Neural progenitor cell (in vitro differentiated cells): ENCODE results near the gene USP15. TPM values are rescaled to one million over a fixed set of nuclear protein-coding genes. Genes with fewer than 3 reads are reported as not detected.

ENCODE experiments used
- DNase-seq: peaks from one replicate; pipeline ENCODE4 v3.0.0-alpha.2; 2016; ENCODE audit warnings: low spot score
- H2AFZ ChIP-seq: fragments of 200-600 bp; sonication (generic); replicated peaks from 2 replicates; pipeline ENCODE4 v1.6.1; 2016; ENCODE audit warnings: antibody characterized with exemption
- H3F3A ChIP-seq: fragments of 200-600 bp; sonication (generic); 2 replicates; pipeline ENCODE4 v1.6.1; 2016; ENCODE audit warnings: antibody characterized with exemption, low read depth
- H3K27ac ChIP-seq: fragments of 200-600 bp; sonication (generic); 2 replicates; pipeline ENCODE4 v1.5.1; 2016; ENCODE audit warnings: mild to moderate bottlenecking
- H3K27me3 ChIP-seq: fragments of 200-600 bp; sonication (generic); 2 replicates; pipeline ENCODE4 v1.6.1; 2016; ENCODE audit warnings: mild to moderate bottlenecking, moderate library complexity
- H3K36me3 ChIP-seq: fragments of 200-600 bp; sonication (generic); 2 replicates; pipeline ENCODE4 v1.5.1; 2016
- H3K4me1 ChIP-seq: fragments of 200-600 bp; sonication (generic); 2 replicates; pipeline ENCODE4 v1.6.1; 2016; ENCODE audit warnings: mixed run types
- H3K4me2 ChIP-seq: fragments of 200-600 bp; sonication (generic); 2 replicates; pipeline ENCODE4 v1.6.1; 2016
- H3K4me3 ChIP-seq: fragments of 200-600 bp; sonication (generic); 2 replicates; pipeline ENCODE4 v1.5.1; 2016
- H3K79me2 ChIP-seq: fragments of 200-600 bp; sonication (generic); 2 replicates; pipeline ENCODE4 v1.6.1; 2016; ENCODE audit warnings: low read depth
- H3K9ac ChIP-seq: fragments of 200-600 bp; sonication (generic); 2 replicates; pipeline ENCODE4 v1.6.1; 2016
- H3K9me3 ChIP-seq: fragments of 200-600 bp; sonication (generic); 2 replicates; pipeline ENCODE4 v1.5.1; 2016; ENCODE audit warnings: low read depth
- H4K20me1 ChIP-seq: fragments of 200-600 bp; sonication (generic); 2 replicates; pipeline ENCODE4 v1.6.1; 2016; ENCODE audit warnings: low read depth
- H3K27ac Mint-ChIP-seq: 3 replicates; pipeline ENCODE4 v1.8.0; 2021; ENCODE audit warnings: mixed read lengths
- H3K27me3 Mint-ChIP-seq: 2 replicates; pipeline ENCODE4 v1.8.0; 2022; ENCODE audit warnings: low read depth, mild to moderate bottlenecking, inconsistent platforms, moderate library complexity, mixed read lengths; ENCODE audit not compliant: insufficient read depth
- H3K36me3 Mint-ChIP-seq: 3 replicates; pipeline ENCODE4 v1.8.0; 2021; ENCODE audit warnings: mixed read lengths
- H3K4me1 Mint-ChIP-seq: 3 replicates; pipeline ENCODE4 v1.8.0; 2021; ENCODE audit warnings: mixed read lengths
- H3K4me3 Mint-ChIP-seq: 3 replicates; pipeline ENCODE4 v1.8.0; 2021; ENCODE audit warnings: mild to moderate bottlenecking, moderate library complexity, mixed read lengths
- H3K9me3 Mint-ChIP-seq: 3 replicates; pipeline ENCODE4 v1.8.0; 2020; ENCODE audit warnings: mixed read lengths
- CTCF ChIP-seq: fragments of 200-600 bp; sonication (generic); IDR thresholded peaks from 2 replicates; pipeline ENCODE4 v1.5.1; 2017; ENCODE audit warnings: antibody characterized with exemption, mild to moderate bottlenecking
- EZH2 ChIP-seq: fragments of 200-600 bp; sonication (generic); IDR thresholded peaks from 2 replicates; pipeline ENCODE4 v1.6.1; 2017; ENCODE audit warnings: antibody characterized with exemption, mild to moderate bottlenecking, moderate library complexity
- EZH2phosphoT487 ChIP-seq: fragments of 200-600 bp; sonication (generic); IDR thresholded peaks from 2 replicates; pipeline ENCODE4 v1.6.1; 2017; ENCODE audit warnings: antibody characterized with exemption
- total RNA-seq: library from RNA; depleted of rRNA; stranded (reverse); fragments of >200 nt; gene quantifications from 2 replicates; pipeline ENCODE4 v1.2.3, GENCODE V29; 2015; ENCODE audit warnings: low replicate concordance

USP15 gene
- total RNA-seq, 1 donor from 2014 or later = 36.0 TPM

- Mint-ChIP-seq H3K9me3 (no peaks in the 10 kb centered on the region), H3K4me1 (no peaks in the 10 kb centered on the region)
- DNase-seq = no peak
Observed at GRCh38 chr12:62323386-62323785, 63.2 kb downstream of the USP15 start.

GRCh38 chr12:62328296-62328921 is 68.2 kb downstream of the USP15 start:
- no peaks in the 10 kb centered on the region for H3K27me3 ChIP-seq
- peaks cover 1% of the 10 kb centered on the region for H3K36me3 Mint-ChIP-seq
- no peaks in the 10 kb centered on the region for H3K27me3 Mint-ChIP-seq
- H3K9ac ChIP-seq = no peak overlapping the region
- no peaks in the 10 kb centered on the region for H3K36me3 ChIP-seq
- H3K4me3 ChIP-seq = no peak overlapping the region
- H2AFZ ChIP-seq = no peak overlapping the region
- TF ChIP-seq EZH2phosphoT487 (no peak), CTCF (no peak), EZH2 (no peak)
- no peak for DNase-seq
- H3K27ac Mint-ChIP-seq = no peak overlapping the region
- H3K27ac ChIP-seq = no peak overlapping the region
- no peaks in the 10 kb centered on the region for H3F3A ChIP-seq
- no peak overlapping the region for H3K4me3 Mint-ChIP-seq
- H4K20me1 ChIP-seq = no peaks in the 10 kb centered on the region
- no peaks in the 10 kb centered on the region for H3K9me3 Mint-ChIP-seq
- no peak overlapping the region for H3K4me2 ChIP-seq
- no peaks in the 10 kb centered on the region for H3K9me3 ChIP-seq
- H3K4me1 ChIP-seq = no peaks in the 10 kb centered on the region
- no peaks in the 10 kb centered on the region for H3K4me1 Mint-ChIP-seq
- no peaks in the 10 kb centered on the region for H3K79me2 ChIP-seq

More at GRCh38 chr12:62323386-62323785, 63.2 kb downstream of the USP15 start:
- H3K27me3 ChIP-seq = no peaks in the 10 kb centered on the region
- Mint-ChIP-seq H3K4me3 (no peak overlapping the region), H3K36me3 (peaks cover 26% of the 10 kb centered on the region), H3K27ac (no peak overlapping the region), H3K27me3 (no peaks in the 10 kb centered on the region)
- H3K4me2 ChIP-seq = no peak overlapping the region
- no peak overlapping the region for H3K4me3 ChIP-seq
- no peak overlapping the region for H3K27ac ChIP-seq
- no peak overlapping the region for H2AFZ ChIP-seq
- H3F3A ChIP-seq = no peaks in the 10 kb centered on the region
- H3K4me1 ChIP-seq = no peaks in the 10 kb centered on the region
- H3K36me3 ChIP-seq = no peaks in the 10 kb centered on the region
- H3K9ac ChIP-seq = no peak overlapping the region
- H3K9me3 ChIP-seq = no peaks in the 10 kb centered on the region
- H3K79me2 ChIP-seq = no peaks in the 10 kb centered on the region
- TF ChIP-seq EZH2 = no peak
- H4K20me1 ChIP-seq = no peaks in the 10 kb centered on the region

GRCh38 chr12:62331306-62331705 is 71.1 kb downstream of the USP15 start:
- H4K20me1 ChIP-seq = no peaks in the 10 kb centered on the region
- Mint-ChIP-seq H3K4me3 (no peak overlapping the region), H3K27ac (no peak overlapping the region), H3K9me3 (no peaks in the 10 kb centered on the region), H3K36me3 (peaks cover 1% of the 10 kb centered on the region), H3K27me3 (no peaks in the 10 kb centered on the region), H3K4me1 (no peaks in the 10 kb centered on the region)
- H2AFZ ChIP-seq = no peak overlapping the region
- no peak overlapping the region for H3K27ac ChIP-seq
- no peaks in the 10 kb centered on the region for H3K79me2 ChIP-seq
- no peak for DNase-seq
- H3K4me3 ChIP-seq = no peak overlapping the region
- no peak overlapping the region for H3K9ac ChIP-seq
- H3K27me3 ChIP-seq = no peaks in the 10 kb centered on the region
- no peaks in the 10 kb centered on the region for H3K36me3 ChIP-seq
- no peaks in the 10 kb centered on the region for H3F3A ChIP-seq
- TF ChIP-seq CTCF (no peak), EZH2phosphoT487 (no peak), EZH2 (no peak)
- H3K4me1 ChIP-seq = no peaks in the 10 kb centered on the region
- H3K4me2 ChIP-seq = no peak overlapping the region
- H3K9me3 ChIP-seq = no peaks in the 10 kb centered on the region

GRCh38 chr12:62332598-62332997 is 72.4 kb downstream of the USP15 start:
- Mint-ChIP-seq H3K27me3 (no peaks in the 10 kb centered on the region), H3K9me3 (peaks cover 3% of the 10 kb centered on the region), H3K27ac (no peak overlapping the region), H3K4me1 (no peaks in the 10 kb centered on the region), H3K36me3 (peaks cover 6% of the 10 kb centered on the region), H3K4me3 (no peak overlapping the region)
- DNase-seq = no peak
- no peaks in the 10 kb centered on the region for H3K4me1 ChIP-seq
- no peaks in the 10 kb centered on the region for H3K9me3 ChIP-seq
- H3F3A ChIP-seq = no peaks in the 10 kb centered on the region
- no peak overlapping the region for H3K4me3 ChIP-seq
- H3K27ac ChIP-seq = no peak overlapping the region
- H3K36me3 ChIP-seq = no peaks in the 10 kb centered on the region
- no peaks in the 10 kb centered on the region for H3K27me3 ChIP-seq
- H3K9ac ChIP-seq = no peak overlapping the region
- TF ChIP-seq EZH2phosphoT487 = no peak
- no peak for TF ChIP-seq CTCF
- TF ChIP-seq EZH2 = no peak
- no peak overlapping the region for H3K4me2 ChIP-seq
- no peak overlapping the region for H2AFZ ChIP-seq
- H4K20me1 ChIP-seq = no peaks in the 10 kb centered on the region
- H3K79me2 ChIP-seq = no peaks in the 10 kb centered on the region
